Body of pancreas (tissue), 4 donors: ENCODE measurements around the gene MYO10. TPM values are rescaled to one million over a fixed set of nuclear protein-coding genes. Genes with fewer than 3 reads are reported as not detected.

Source experiments
- ATAC-seq: fragments of 150-250 bp; one replicate; pipeline ENCODE4 v1.9.1; 2016
- DNase-seq, 4 donors: peaks; one replicate each; pipeline ENCODE4 v3.0.0-alpha.2; 2019
- H3K27ac ChIP-seq, 4 donors: fragments of 200-600 bp; sonication (generic); 1 replicate in 3 of 4; 2 replicates in 1 of 4; pipeline versions ENCODE4 v1.5.1 to v1.6.1; 2016 to 2019; ENCODE audit warnings: mild to moderate bottlenecking in 1 of 4, mixed read lengths in 1 of 4, moderate library complexity in 1 of 4
- H3K27me3 ChIP-seq, 2 donors: fragments of 200-600 bp; sonication (generic); one replicate each; pipeline ENCODE4 v1.6.0; 2016; ENCODE audit warnings: mild to moderate bottlenecking in 1 of 2
- H3K36me3 ChIP-seq, 2 donors: fragments of 200-600 bp; sonication (generic); replicated peaks in 1 of 2; 2 replicates each; pipeline ENCODE4 v1.5.1; 2016; ENCODE audit warnings: low read depth in 2 of 2; ENCODE audit not compliant: insufficient read depth in 1 of 2
- H3K4me1 ChIP-seq: fragments of 200-600 bp; sonication (generic); one replicate; pipeline ENCODE4 v1.6.0; 2016
- H3K4me3 ChIP-seq, 2 donors: fragments of 200-600 bp; sonication (generic); 1 replicate in 1 of 2; 2 replicates in 1 of 2; pipeline ENCODE4 v1.5.1; 2016 to 2019
- H3K9me3 ChIP-seq, 3 donors: fragments of 200-600 bp; sonication (generic); 1 replicate in 2 of 3; 2 replicates in 1 of 3; pipeline ENCODE4 v1.5.1; 2016
- CTCF ChIP-seq, 7 experiments: fragments of 450-650 bp in 4 of 7; fragments of 200-600 bp in 3 of 7; sonication (generic) in 3 of 7; IDR thresholded peaks; one replicate each; pipeline ENCODE4 v1.5.1; 2016 to 2019; ENCODE audit warnings: antibody characterized with exemption in 7 of 7
- POLR2A ChIP-seq, 3 donors: fragments of 450-650 bp; IDR thresholded peaks; one replicate each; pipeline ENCODE4 v1.6.1; 2016; ENCODE audit warnings: antibody characterized with exemption in 3 of 3, mild to moderate bottlenecking in 2 of 3
- WGBS, 2 donors: methylation state at CpG; one replicate each; pipeline ENCODE4 v1.1.5; 2017; 5-methylcytosine and 5-hydroxymethylcytosine counted together
- intact Hi-C: fragments of 100-400 bp; cut with DNase I; formaldehyde crosslinking; loops from one replicate; pipeline ENCODE4 v1.15.1; 2023
- total RNA-seq, 2 donors: library from RNA; depleted of rRNA; stranded (reverse); fragments of >200 nt; gene quantifications; one replicate each; pipeline ENCODE4 v1.1.0, GENCODE V29; 2016

Gene MYO10
- total RNA-seq, 2 donors from 2014 or later: 35.8 to 162 TPM

GRCh38 chr5:16809010-16809394 lies 127.1 kb downstream of the MYO10 start:
- H3K4me3 ChIP-seq: no peak overlapping the region
- DNase-seq (no peak), ATAC-seq (no peak)
- peak overlapping the region; percentile 22 to 59 (median 40) for H3K27ac ChIP-seq
- H3K9me3 ChIP-seq: no peaks in the 10 kb centered on the region
- WGBS, 2 donors: 93% methylated on average over 11 of the region's 11 CpGs
- peaks cover 48% of the 10 kb centered on the region for H3K4me1 ChIP-seq
- H3K36me3 ChIP-seq: no peaks in the 10 kb centered on the region
- H3K27me3 ChIP-seq: no peaks in the 10 kb centered on the region
- intact Hi-C loops: no loop called here
- no peak for TF ChIP-seq POLR2A (IDR thresholded peaks at IDR 0.05)
- TF ChIP-seq CTCF (IDR thresholded peaks at IDR 0.05): no peak

- Histone ChIP-seq H3K27me3 (no peaks in the 10 kb centered on the region), H3K9me3 (no peaks in the 10 kb centered on the region), H3K27ac (no peak overlapping the region), H3K4me1 (peaks cover 38% of the 10 kb centered on the region), H3K36me3 (no peaks in the 10 kb centered on the region), H3K4me3 (no peak overlapping the region)
- TF ChIP-seq CTCF (IDR thresholded peaks at IDR 0.05): no peak
- no peak for TF ChIP-seq POLR2A (IDR thresholded peaks at IDR 0.05)
- ATAC-seq (no peak), DNase-seq (no peak)
- WGBS, 2 donors: 93 to 95% methylated on average over 7 of the region's 7 CpGs
- intact Hi-C loops: no loop called here
Observed at GRCh38 chr5:16808021-16808420, 128.1 kb downstream of the MYO10 start.

- TF ChIP-seq POLR2A (IDR thresholded peaks at IDR 0.05) (no peak), CTCF (IDR thresholded peaks at IDR 0.05) (no peak)
- intact Hi-C loops: no loop called here
- no peaks in the 10 kb centered on the region for H3K36me3 ChIP-seq
- DNase-seq (no peak), ATAC-seq (no peak)
- H3K27ac ChIP-seq: no peak overlapping the region
- H3K27me3 ChIP-seq: no peaks in the 10 kb centered on the region
- H3K9me3 ChIP-seq: no peaks in the 10 kb centered on the region
- 72 to 75% methylated on average over 5 of the region's 5 CpGs for WGBS, 2 donors
- peaks cover 33% of the 10 kb centered on the region for H3K4me1 ChIP-seq
- H3K4me3 ChIP-seq: no peak overlapping the region
Observed at GRCh38 chr5:16807547-16807864, 128.6 kb downstream of the MYO10 start.

- no peak for ATAC-seq
- no peak for DNase-seq
- TF ChIP-seq CTCF (IDR thresholded peaks at IDR 0.05) (no peak), POLR2A (IDR thresholded peaks at IDR 0.05) (no peak)
- intact Hi-C loops: no loop called here
- WGBS, 2 donors: 70 to 85% methylated on average over 12 of the region's 12 CpGs
- Histone ChIP-seq H3K9me3 (no peaks in the 10 kb centered on the region), H3K4me3 (no peak overlapping the region), H3K36me3 (no peaks in the 10 kb centered on the region), H3K27ac (no peak overlapping the region), H3K27me3 (no peaks in the 10 kb centered on the region), H3K4me1 (peaks cover 27% of the 10 kb centered on the region)
Observed at GRCh38 chr5:16806711-16807546, 129.2 kb downstream of the MYO10 start.

- H3K4me1 ChIP-seq: peaks cover 23% of the 10 kb centered on the region
- ATAC-seq (no peak), DNase-seq (no peak)
- intact Hi-C loops: no loop called here
- no peaks in the 10 kb centered on the region for H3K9me3 ChIP-seq
- H3K4me3 ChIP-seq: no peak overlapping the region
- H3K27ac ChIP-seq: no peak overlapping the region
- no peaks in the 10 kb centered on the region for H3K36me3 ChIP-seq
- TF ChIP-seq CTCF (IDR thresholded peaks at IDR 0.05) (no peak), POLR2A (IDR thresholded peaks at IDR 0.05) (no peak)
- H3K27me3 ChIP-seq: no peaks in the 10 kb centered on the region
- WGBS, 2 donors: 86 to 87% methylated on average over 7 of the region's 7 CpGs
Observed at GRCh38 chr5:16805486-16805885, 130.6 kb downstream of the MYO10 start.
